Measurements from ENCODE around the gene TPCN1. TPM values are rescaled to one million over a fixed set of nuclear protein-coding genes. Genes with fewer than 3 reads are reported as not detected.

The TPCN1 gene
- total RNA-seq, 1 donor from 2014 or later = 27.9 TPM

DNA sequence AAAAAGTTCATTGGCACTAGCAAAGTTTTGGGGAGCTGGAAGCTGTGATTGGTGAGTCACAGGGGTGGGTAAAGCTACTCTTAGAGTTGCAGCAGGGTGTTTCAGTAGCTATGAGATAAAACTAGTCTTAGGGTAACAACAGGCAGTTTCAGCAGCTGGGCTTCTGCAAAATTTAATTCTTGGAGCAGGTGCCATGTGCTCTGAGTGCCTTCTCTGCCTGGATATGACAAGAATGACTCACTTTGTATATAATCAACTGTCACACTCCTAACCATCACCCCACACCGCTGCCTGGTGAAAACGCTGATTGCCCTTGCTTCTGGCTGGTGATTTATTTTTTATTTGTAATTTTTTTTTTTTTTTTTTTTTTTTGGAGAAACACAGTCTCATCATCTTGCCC lies 126.6 kb downstream of the TPCN1 start:
- Histone ChIP-seq H3K4me3 (ENCODE audit: insufficient read depth, low read depth, low read length) (no peak overlapping the region), H2AFZ (ENCODE audit: low read depth, low read length) (no peak overlapping the region), H3K27ac (ENCODE audit: low read depth, low read length) (no peak overlapping the region), H3K27me3 (ENCODE audit: insufficient read depth, low read length) (no peaks in the 10 kb centered on the region), H3K4me1 (ENCODE audit: insufficient read depth, low read length) (no peaks in the 10 kb centered on the region), H3K9ac (ENCODE audit: low read length) (no peak overlapping the region), H3K9me3 (ENCODE audit: insufficient read depth, low read depth, low read length) (no peaks in the 10 kb centered on the region), H4K20me1 (ENCODE audit: insufficient read depth, low read length) (no peaks in the 10 kb centered on the region), H3K36me3 (ENCODE audit: insufficient read depth, low read length) (no peaks in the 10 kb centered on the region), H3K4me2 (ENCODE audit: low read length) (no peak overlapping the region), H3K79me2 (ENCODE audit: insufficient read depth, low read length) (no peaks in the 10 kb centered on the region)
- no peak for TF ChIP-seq EZH2 (IDR thresholded peaks at IDR 0.05; ENCODE audit: insufficient read depth, low read length)
- TF ChIP-seq, protein P1, sequence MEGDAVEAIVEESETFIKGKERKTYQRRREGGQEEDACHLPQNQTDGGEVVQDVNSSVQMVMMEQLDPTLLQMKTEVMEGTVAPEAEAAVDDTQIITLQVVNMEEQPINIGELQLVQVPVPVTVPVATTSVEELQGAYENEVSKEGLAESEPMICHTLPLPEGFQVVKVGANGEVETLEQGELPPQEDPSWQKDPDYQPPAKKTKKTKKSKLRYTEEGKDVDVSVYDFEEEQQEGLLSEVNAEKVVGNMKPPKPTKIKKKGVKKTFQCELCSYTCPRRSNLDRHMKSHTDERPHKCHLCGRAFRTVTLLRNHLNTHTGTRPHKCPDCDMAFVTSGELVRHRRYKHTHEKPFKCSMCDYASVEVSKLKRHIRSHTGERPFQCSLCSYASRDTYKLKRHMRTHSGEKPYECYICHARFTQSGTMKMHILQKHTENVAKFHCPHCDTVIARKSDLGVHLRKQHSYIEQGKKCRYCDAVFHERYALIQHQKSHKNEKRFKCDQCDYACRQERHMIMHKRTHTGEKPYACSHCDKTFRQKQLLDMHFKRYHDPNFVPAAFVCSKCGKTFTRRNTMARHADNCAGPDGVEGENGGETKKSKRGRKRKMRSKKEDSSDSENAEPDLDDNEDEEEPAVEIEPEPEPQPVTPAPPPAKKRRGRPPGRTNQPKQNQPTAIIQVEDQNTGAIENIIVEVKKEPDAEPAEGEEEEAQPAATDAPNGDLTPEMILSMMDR (IDR thresholded peaks at IDR 0.05; ENCODE audit: insufficient read depth, low read depth, low read length) = no peak
- no peak overlapping the region for H3K27ac Mint-ChIP-seq (ENCODE audit: unreplicated experiment)
- H3K27me3 Mint-ChIP-seq (ENCODE audit: low read depth, unreplicated experiment) = peaks cover 7% of the 10 kb centered on the region
- H3K4me3 Mint-ChIP-seq (ENCODE audit: unreplicated experiment) = no peak overlapping the region
- peaks cover 2% of the 10 kb centered on the region for H3K36me3 Mint-ChIP-seq (ENCODE audit: low read depth, unreplicated experiment)
- no peak for DNase-seq (ENCODE audit: low read depth)
- FAIRE-seq = no peak
- no peaks in the 10 kb centered on the region for H3K4me1 Mint-ChIP-seq (ENCODE audit: low read depth, unreplicated experiment)
- no peaks in the 10 kb centered on the region for H3K9me3 Mint-ChIP-seq (ENCODE audit: unreplicated experiment)

Small RNA genes within 50 kb of the gene (microRNA-seq; reads per million reads assigned to microRNA genes)
- gene MIR6762 = not detected

Other genes with a start within 250 kb of the TPCN1 start
- gene OAS2, start 242.9 kb upstream of the TPCN1 start, total RNA-seq = 94.2 and 132 TPM in 2 replicates
- 4.6 and 5.5 TPM in 2 replicates for gene DTX1, start 164.7 kb upstream of the TPCN1 start, total RNA-seq
- 0.43 and 0.48 TPM in 2 replicates for gene RASAL1, start 85.7 kb upstream of the TPCN1 start, total RNA-seq
- gene CFAP73, start 71.7 kb upstream of the TPCN1 start, total RNA-seq = not detected in 2 replicates
- 52.8 and 53.5 TPM in 2 replicates for gene DDX54, start 36.0 kb upstream of the TPCN1 start, total RNA-seq
- gene RITA1, start 35.7 kb upstream of the TPCN1 start, total RNA-seq = 20.9 and 23.5 TPM in 2 replicates
- 8.6 and 8.7 TPM in 2 replicates for gene SLC8B1, start 113.6 kb downstream of the TPCN1 start, total RNA-seq
- 52.2 and 59.0 TPM in 2 replicates for gene PLBD2, start 137.1 kb downstream of the TPCN1 start, total RNA-seq
- not detected in 2 replicates for gene SDS, start 182.4 kb downstream of the TPCN1 start, total RNA-seq
- gene SDSL, start 200.9 kb downstream of the TPCN1 start, total RNA-seq = 9.5 and 10.5 TPM in 2 replicates